Transverse colon (tissue), 4 donors: ENCODE results near the gene EML6. TPM values are rescaled to one million over a fixed set of nuclear protein-coding genes. Genes with fewer than 3 reads are reported as not detected.

Experiments used
- DNase-seq: peaks from one replicate; pipeline ENCODE4 v3.0.0-alpha.2; 2019
- H3K27ac ChIP-seq, 4 donors: fragments of 200-600 bp; sonication (generic); 2 replicates each; pipeline ENCODE4 v1.5.1; 2016 to 2018; ENCODE audit warnings: inconsistent platforms in 4 of 4
- H3K27me3 ChIP-seq: fragments of 200-600 bp; sonication (generic); 2 replicates; pipeline ENCODE4 v1.5.1; 2017; ENCODE audit warnings: inconsistent platforms
- H3K36me3 ChIP-seq, 4 donors: fragments of 200-600 bp; sonication (generic); 2 replicates each; pipeline ENCODE4 v1.5.1; 2017 to 2019; ENCODE audit warnings: inconsistent platforms in 4 of 4
- H3K4me1 ChIP-seq, 4 donors: fragments of 200-600 bp; sonication (generic); 2 replicates each; pipeline ENCODE4 v1.5.1; 2017 to 2020; ENCODE audit warnings: inconsistent platforms in 4 of 4
- H3K4me3 ChIP-seq, 4 donors: fragments of 200-600 bp; sonication (generic); 1 replicate in 1 of 4; 2 replicates in 3 of 4; pipeline versions ENCODE4 v1.5.1 to v1.6.1; 2017 to 2019; ENCODE audit warnings: inconsistent platforms in 4 of 4
- H3K9me3 ChIP-seq, 2 donors: fragments of 200-600 bp; sonication (generic); 2 replicates each; pipeline ENCODE4 v1.5.1; 2017 to 2019; ENCODE audit warnings: inconsistent platforms in 2 of 2
- CTCF ChIP-seq, 5 experiments: fragments of 200-600 bp in 3 of 5; fragments of 450-650 bp in 2 of 5; sonication (generic) in 3 of 5; IDR thresholded peaks; 1 replicate in 2 of 5; 2 replicates in 3 of 5; pipeline ENCODE4 v1.5.1; 2016 to 2017; ENCODE audit warnings: antibody characterized with exemption in 5 of 5, inconsistent platforms in 3 of 5, mild to moderate bottlenecking in 2 of 5, moderate library complexity in 1 of 5
- EP300 ChIP-seq: sonication (generic); formaldehyde crosslinking; IDR thresholded peaks from one replicate; pipeline ENCODE4 v1.6.1; 2017; ENCODE audit warnings: antibody characterized with exemption, low read depth
- POLR2A ChIP-seq: fragments of 450-650 bp; IDR thresholded peaks from one replicate; pipeline ENCODE4 v1.6.1; 2016; ENCODE audit warnings: antibody characterized with exemption, mild to moderate bottlenecking, moderate library complexity
- POLR2AphosphoS5 ChIP-seq, 3 donors: sonication (generic); formaldehyde crosslinking; IDR thresholded peaks; one replicate each; pipeline ENCODE4 v1.6.1; 2016; ENCODE audit warnings: antibody characterized with exemption in 3 of 3
- WGBS, 2 donors: methylation state at CpG; one replicate each; pipeline ENCODE4 v1.1.5; 2018; ENCODE audit warnings: low coverage in 1 of 2; 5-methylcytosine and 5-hydroxymethylcytosine counted together
- in situ Hi-C, 4 donors: fragments of 200-750 bp; cut with MboI; loops; one replicate each; pipeline versions ENCODE4 v1.15.0 to v1.15.1; 2017; ENCODE audit warnings: low sequenced_read_pairs in 3 of 4, low pct_ligation_motif_present in 1 of 4, low pct_unique_long_range_greater_than_20kb in 1 of 4
- intact Hi-C: fragments of 100-400 bp; cut with DNase I; formaldehyde crosslinking; loops from one replicate; pipeline ENCODE4 v1.15.1; 2023; ENCODE audit warnings: low total_unique reads
- total RNA-seq, 4 donors: library from RNA; depleted of rRNA; stranded (reverse); fragments of >200 nt; gene quantifications; one replicate each; pipeline ENCODE4 v1.1.0, GENCODE V29; 2016

EML6 gene
- total RNA-seq, 4 donors from 2014 or later: 1.5 to 8.2 (median 3.4) TPM

- WGBS, 2 donors: 68 to 77% methylated on average over 5 of the region's 5 CpGs
- in situ Hi-C loops: loop anchor here (10.0 to 25.0 kb wide), 4 partner anchors 105 to 275 kb away; no protein-coding TSS in a partner anchor
Measured at GRCh38 chr2:54899576-54900200, 176.2 kb downstream of the EML6 start.

DNA sequence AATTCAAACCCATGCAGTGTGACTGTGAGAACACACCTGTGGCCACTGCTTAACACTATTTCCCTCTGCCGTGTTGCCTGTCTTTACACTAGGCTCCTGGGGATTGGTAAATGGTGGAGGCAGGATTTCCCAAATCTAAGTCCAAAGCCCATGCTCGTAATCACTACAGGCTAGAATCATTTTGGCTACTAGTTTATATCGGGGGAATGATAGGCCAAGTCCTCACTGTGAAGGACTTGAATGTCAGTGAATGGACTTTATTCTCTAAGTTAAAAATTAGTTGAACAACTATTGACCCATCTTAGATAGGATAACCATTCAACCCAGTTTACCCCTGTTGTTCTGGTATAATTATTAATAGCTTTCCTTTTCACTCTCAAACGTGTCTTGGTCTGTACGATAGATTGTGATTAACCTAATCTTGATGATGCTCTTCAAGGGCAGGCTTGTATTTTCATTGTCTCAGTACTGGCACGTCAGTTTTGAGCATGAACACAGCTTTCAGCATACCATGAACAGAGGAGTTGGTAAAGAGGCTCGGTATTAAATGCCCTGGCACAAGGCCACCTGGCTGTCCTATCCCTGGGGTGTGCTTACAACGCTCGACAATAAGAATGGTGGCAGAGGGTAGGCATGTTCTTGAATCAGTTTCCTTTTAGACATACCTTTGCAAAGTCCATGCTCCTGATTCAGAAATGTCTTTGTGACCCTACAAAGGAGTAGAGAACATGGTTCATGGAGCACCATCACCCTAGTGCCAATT lies 177.9 kb downstream of the EML6 start:
- peaks cover 3 to 22% (median 15%) of the 10 kb centered on the region in 4 donors for H3K4me1 ChIP-seq
- no peaks in the 10 kb centered on the region for H3K9me3 ChIP-seq
- H3K4me3 ChIP-seq: no peak overlapping the region
- H3K27me3 ChIP-seq: no peaks in the 10 kb centered on the region
- H3K27ac ChIP-seq: no peak overlapping the region
- in situ Hi-C loops: loop anchor here in 2 of 4 donors (10.0 kb wide), 3 partner anchors 103 to 273 kb away; no protein-coding TSS in a partner anchor
- WGBS, 2 donors: 90% methylated on average over 7 to 9 of the region's 9 CpGs
- TF ChIP-seq POLR2A (no peak), POLR2AphosphoS5 (IDR thresholded peaks at IDR 0.05) (no peak)
- intact Hi-C loops: loop anchor here (10.0 kb wide), 1 partner anchor 273 kb away; no protein-coding TSS in a partner anchor
- no peaks in the 10 kb centered on the region for H3K36me3 ChIP-seq
- DNase-seq: no peak

More at GRCh38 chr2:54899576-54900200, 176.2 kb downstream of the EML6 start:
- no peak for DNase-seq
- peak overlapping the region in 1 of 4 donors; percentile 11 for H3K27ac ChIP-seq
- intact Hi-C loops: loop anchor here (10.0 kb wide), 1 partner anchor 275 kb away; no protein-coding TSS in a partner anchor
- peaks cover 3 to 17% (median 13%) of the 10 kb centered on the region in 4 donors for H3K4me1 ChIP-seq
- H3K27me3 ChIP-seq: no peaks in the 10 kb centered on the region
- no peak for TF ChIP-seq POLR2A
- TF ChIP-seq CTCF (IDR thresholded peaks at IDR 0.05): peak; percentile 38 to 57 (median 48)
- peak in 2 of 3 donors; percentile 39 to 43 for TF ChIP-seq POLR2AphosphoS5 (IDR thresholded peaks at IDR 0.05)
- TF ChIP-seq EP300: no peak
- H3K4me3 ChIP-seq: no peak overlapping the region
- no peaks in the 10 kb centered on the region for H3K36me3 ChIP-seq
- peaks cover 0 to 6% of the 10 kb centered on the region in 2 donors for H3K9me3 ChIP-seq

GRCh38 chr2:54902763-54903162 lies 179.3 kb downstream of the EML6 start:
- Histone ChIP-seq H3K27me3 (no peaks in the 10 kb centered on the region), H3K4me3 (no peak overlapping the region), H3K9me3 (no peaks in the 10 kb centered on the region), H3K27ac (no peak overlapping the region), H3K4me1 (peaks cover 3 to 22% (median 15%) of the 10 kb centered on the region in 4 donors), H3K36me3 (no peaks in the 10 kb centered on the region)
- in situ Hi-C loops: loop anchor here in 2 of 4 donors (10.0 kb wide), 3 partner anchors 102 to 272 kb away; no protein-coding TSS in a partner anchor
- WGBS, 2 donors: 96 to 97% methylated on average over 4 to 7 of the region's 7 CpGs
- intact Hi-C loops: loop anchor here (10.0 kb wide), 1 partner anchor 272 kb away; no protein-coding TSS in a partner anchor
- no peak for TF ChIP-seq CTCF (IDR thresholded peaks at IDR 0.05)
- TF ChIP-seq POLR2AphosphoS5 (IDR thresholded peaks at IDR 0.05): no peak
- no peak for TF ChIP-seq POLR2A
- no peak for DNase-seq

- Histone ChIP-seq H3K27me3 (no peaks in the 10 kb centered on the region), H3K9me3 (no peaks in the 10 kb centered on the region), H3K36me3 (no peaks in the 10 kb centered on the region), H3K4me1 (peaks cover 3 to 22% (median 15%) of the 10 kb centered on the region in 4 donors), H3K4me3 (no peak overlapping the region), H3K27ac (peak overlapping the region; percentile 74 to 84 (median 78))
- DNase-seq: peak; percentile 62
- TF ChIP-seq CTCF (IDR thresholded peaks at IDR 0.05) (no peak), POLR2AphosphoS5 (IDR thresholded peaks at IDR 0.05) (peak in 2 of 3 donors; percentile 47 to 54)
- intact Hi-C loops (loop anchor here (10.0 kb wide), 1 partner anchor 271 kb away; no protein-coding TSS in a partner anchor), in situ Hi-C loops (loop anchor here in 2 of 4 donors (10.0 kb wide), 3 partner anchors 101 to 271 kb away; no protein-coding TSS in a partner anchor)
- 40 to 51% methylated on average over 3 to 9 of the region's 9 CpGs for WGBS, 2 donors
Measured at GRCh38 chr2:54903736-54904554, 180.5 kb downstream of the EML6 start.
